MV-4-11 (cell line): ENCODE results near the gene EXOC6B.

Experiments used
- DNase-seq: peaks from one replicate; lab custom pipeline; 2025; lab: John Stamatoyannopoulos, UW

The EXOC6B gene

DNA sequence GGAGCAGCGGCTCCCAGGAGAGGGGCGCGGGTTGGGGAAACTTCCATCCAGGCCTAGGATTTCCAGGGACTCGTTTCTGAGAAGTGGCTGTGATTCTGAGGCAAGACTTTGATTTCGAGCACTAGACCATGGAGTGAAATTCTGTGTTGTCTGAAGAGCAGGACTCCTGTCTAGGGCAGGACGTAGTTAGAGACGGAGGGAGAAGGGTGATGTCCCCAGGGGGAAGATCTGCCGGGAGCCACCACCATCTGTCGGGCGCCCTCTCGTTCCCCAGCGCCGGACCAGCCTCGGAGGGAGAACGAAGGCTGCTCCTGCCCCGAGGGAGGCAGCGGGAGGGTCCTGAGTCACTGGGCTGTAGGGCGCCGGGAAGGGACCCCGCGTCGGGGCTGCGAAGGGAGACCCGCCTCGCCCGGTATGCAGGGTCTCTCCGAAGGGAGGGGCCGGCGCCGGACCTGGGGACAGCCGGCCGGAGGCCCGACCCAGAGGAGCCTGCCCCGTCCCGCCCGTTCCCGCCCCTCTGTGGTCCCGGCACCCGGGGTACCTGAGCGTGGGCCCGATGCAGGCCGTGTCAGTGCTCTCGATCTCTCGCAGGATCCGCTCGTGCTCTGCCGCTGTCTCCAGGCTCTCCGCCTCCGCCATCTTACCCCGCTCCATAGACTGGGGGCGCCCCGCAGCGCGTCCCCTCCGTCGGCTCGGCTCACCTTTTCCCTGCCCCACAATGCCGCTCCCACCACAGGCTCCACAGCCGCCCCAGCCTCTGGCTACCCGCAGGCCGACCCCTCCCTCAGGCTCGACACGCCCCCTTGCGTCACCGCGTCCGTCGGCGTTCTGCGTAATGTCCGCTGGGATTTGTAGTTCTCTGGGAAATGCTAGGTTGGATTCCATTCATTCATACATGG is at the start of gene EXOC6B:
TSS of gene EXOC6B (minus strand) at position 777 of the 899 bp plus-strand sequence.
- DNase-seq, result peak; percentile 59

GRCh38 chr2:72871880-72872279 is 46.0 kb upstream of the EXOC6B start:
- DNase-seq, result no peak

- no peak for DNase-seq
Measured at GRCh38 chr2:72871060-72871459, 45.2 kb upstream of the EXOC6B start.

GRCh38 chr2:72864500-72864899 is 38.7 kb upstream of the EXOC6B start:
- DNase-seq, result no peak

GRCh38 chr2:72863046-72863445 is 37.2 kb upstream of the EXOC6B start:
- no peak for DNase-seq

DNA sequence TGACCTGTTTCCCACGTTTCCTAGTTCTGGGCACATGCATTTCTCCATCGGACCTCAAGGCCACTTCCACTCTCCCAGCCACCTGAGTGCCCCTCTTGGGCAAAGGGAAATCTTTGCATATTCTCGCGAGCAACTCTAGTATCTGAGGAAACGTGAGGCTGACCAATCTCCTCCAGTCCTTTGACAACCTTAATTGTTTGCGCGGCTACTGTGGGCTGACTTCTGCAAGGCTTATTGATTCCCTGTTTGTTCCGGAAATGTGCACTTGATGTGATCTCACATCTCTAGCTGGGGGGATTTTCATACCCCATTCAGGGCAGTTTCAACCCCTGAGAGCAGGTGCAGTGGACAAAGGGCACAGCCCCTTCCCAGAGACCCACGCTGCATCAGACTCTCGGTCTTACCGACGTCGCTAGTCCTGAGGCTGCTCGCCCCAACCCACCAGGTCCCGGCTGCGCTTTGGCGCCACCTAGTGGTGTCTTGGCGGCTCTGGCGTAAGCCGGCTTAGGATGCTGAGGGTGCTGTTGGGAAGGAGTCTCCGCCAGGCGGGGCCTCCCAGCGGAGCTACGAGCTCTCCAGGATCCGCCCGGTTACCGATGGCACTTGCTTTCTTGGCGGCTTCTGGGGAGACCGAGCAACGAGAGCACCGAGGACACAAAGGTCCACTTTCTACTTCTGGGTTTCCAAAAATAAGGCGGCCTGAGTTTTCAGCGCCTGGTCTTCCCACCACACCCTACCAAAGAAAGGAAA is 36.6 kb upstream of the EXOC6B start:
- peak; percentile 65 for DNase-seq

GRCh38 chr2:72859831-72860262 is 34.0 kb upstream of the EXOC6B start:
- peak; percentile 16 for DNase-seq

GRCh38 chr2:72851333-72851732 is 25.5 kb upstream of the EXOC6B start:
- DNase-seq, result no peak

GRCh38 chr2:72849138-72849462 is 23.3 kb upstream of the EXOC6B start:
- no peak for DNase-seq

- DNase-seq, result no peak
Measured at GRCh38 chr2:72848436-72849137, 22.8 kb upstream of the EXOC6B start.

GRCh38 chr2:72847534-72848315 is 21.9 kb upstream of the EXOC6B start:
- DNase-seq, result no peak

GRCh38 chr2:72846171-72847095 is 20.6 kb upstream of the EXOC6B start:
- DNase-seq, result peak; percentile 62

DNA sequence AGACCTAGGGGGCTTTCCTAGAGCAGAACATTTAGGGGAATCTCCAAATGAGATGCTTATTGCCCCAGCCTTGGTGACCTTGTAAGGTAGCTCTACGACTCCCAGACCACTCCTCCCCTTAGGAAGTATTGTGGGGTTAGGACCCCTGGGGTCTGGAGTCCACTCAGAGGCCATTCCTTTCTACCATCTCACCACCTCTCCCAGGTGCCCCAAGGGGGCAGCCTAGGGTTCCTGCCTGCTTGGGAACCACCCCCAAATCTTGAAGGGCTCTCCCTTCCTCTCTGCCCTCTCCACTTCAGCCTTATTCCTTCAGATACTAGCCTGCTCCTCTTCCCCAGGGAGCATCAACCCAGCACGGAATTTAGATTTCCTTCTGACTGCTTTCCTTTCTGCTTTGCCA is 17.5 kb upstream of the EXOC6B start:
- no peak for DNase-seq

DNA sequence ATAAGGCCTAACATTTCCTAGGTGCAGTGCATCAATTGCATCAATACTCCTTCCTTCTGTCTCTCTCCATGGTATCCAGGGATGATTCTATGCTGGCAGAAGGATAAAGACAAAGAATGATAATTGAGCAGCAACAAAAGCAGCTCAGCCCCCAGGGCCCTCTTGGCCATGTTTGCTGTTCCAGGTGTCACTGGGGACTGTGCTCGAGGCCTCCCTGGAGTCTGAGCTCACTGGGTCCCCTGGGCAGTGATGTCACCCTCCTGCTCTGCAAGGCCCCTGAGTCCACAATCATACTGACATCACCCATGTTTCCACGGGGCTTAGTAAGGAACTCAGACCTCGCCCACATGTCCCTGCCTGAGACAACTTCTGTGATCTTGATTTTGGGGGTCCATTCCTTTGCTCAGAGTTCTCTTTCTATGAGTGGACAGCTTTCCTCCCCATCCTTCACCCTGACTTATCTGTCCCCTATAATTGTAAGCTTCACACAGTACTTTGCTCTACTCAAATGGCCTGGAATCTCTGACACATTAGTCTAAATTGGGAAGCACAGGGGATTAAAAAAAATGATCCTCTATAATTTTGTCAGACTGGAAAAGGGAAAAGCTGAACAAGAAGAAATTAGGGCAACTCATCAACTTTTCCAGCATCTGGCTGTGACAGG is 15.8 kb upstream of the EXOC6B start:
- DNase-seq, result no peak

DNA sequence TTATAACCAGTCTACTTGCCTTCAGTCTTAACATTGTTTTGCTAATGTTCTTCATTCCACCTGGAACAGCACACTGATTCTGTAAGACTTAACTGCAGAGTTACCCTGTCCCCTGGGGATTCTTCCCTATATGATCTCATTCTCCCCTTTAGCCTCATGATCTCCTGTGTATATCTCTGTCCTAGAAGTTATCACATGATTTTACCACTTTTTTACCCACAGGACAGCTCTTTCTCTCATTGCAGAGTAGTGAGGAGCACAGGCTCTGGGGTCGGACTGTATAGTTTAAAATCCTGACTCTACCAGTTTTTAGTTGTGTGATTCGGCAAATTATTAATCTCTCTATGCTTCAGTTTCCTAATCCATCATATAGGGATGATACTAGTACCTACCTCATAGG is 14.2 kb upstream of the EXOC6B start:
- DNase-seq, result no peak

- DNase-seq, result peak; percentile 6
Measured at GRCh38 chr2:72837171-72837570, 11.3 kb upstream of the EXOC6B start.

DNA sequence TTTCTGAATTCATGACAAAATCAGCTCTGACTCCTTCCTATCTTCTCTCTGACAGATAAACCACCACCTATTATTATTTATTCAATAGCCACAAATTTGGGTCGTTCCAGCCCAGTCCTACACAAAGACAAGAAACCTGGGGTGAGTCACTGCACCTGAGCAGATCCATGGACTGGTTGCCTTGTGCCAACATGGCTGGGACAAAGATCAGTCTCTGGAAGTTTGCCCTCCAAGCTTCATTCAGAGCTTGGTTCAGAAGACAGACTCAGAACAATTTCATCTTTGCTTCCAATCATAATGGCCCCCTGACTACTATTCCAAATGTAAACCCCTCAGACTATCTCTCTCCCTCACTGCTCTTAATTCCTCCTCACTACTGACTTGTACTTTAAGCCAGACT is 9.6 kb upstream of the EXOC6B start:
- DNase-seq, result no peak

DNA sequence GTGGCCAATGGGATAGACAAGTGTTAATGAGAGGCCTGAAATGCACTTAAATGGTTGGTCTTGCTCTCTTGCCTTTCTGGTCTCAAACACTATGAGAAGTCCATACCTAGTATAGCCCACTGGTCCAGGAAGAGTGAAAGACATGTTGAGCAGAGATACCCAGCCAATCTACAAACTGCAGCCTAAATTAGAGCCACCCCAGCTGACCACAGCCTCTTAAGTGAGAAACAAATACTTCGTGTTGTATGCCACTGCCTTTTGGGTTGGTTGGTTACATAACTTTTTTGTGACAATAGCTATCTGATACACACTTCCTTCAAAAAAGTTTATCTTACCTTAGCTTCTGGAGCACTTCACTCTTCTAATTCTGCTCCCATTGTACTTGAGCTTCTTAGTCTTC is 8.8 kb upstream of the EXOC6B start:
- no peak for DNase-seq

DNA sequence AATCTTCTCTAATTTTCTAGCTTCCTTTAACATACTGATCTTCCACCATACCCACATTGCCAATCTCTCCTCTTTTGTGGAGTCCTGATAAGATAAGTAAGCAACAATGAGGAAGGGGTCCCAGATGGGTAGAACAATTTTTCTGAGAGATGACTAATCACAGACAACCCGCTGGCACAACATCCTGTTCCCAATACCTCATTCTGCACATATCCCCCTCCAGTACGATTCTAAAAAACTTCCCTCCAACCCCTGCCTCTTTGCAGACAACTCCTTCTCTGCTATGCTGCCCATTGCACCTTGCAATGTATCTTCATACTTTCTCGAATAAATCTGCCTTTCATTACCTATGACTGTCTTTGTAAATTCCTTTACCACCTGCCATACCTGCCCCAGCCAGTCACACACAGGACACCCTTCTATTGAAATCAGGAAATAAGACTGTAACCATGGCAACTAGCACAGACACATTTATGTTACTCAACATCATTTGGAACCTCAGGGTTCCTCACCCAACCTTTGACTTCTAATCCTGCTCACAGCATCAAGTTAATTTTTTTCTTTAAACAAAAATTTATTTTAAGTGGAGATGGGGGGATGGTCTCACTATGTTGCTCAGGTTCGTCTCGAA is 7.4 kb upstream of the EXOC6B start:
- no peak for DNase-seq

DNA sequence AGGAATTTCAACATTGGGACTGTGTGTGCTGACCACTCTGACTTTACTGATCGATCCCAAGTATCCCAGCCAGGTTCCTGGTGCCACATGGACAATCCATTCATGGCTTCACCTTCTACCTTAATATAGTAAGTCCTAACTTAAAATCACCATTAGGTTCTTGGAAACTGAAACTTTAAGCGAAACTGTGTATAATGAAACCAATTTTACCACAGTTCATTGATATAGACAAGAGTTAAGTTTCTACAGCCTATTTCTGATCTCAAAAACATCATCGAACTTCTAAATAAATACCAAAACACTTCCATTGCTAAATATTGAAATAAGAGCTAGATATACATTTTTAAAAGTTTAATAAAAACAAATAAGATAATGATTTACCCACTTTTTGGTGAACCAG is 4.4 kb upstream of the EXOC6B start:
- DNase-seq, result no peak
